ENCODE data around the gene TGFB1I1. TPM values are rescaled to one million over a fixed set of nuclear protein-coding genes. Genes with fewer than 3 reads are reported as not detected.

TGFB1I1 gene
- polyA plus RNA-seq, 2 of the 4 experiments (the other 2 are of a cell fraction) = 8.3 to 75.1 TPM

DNA sequence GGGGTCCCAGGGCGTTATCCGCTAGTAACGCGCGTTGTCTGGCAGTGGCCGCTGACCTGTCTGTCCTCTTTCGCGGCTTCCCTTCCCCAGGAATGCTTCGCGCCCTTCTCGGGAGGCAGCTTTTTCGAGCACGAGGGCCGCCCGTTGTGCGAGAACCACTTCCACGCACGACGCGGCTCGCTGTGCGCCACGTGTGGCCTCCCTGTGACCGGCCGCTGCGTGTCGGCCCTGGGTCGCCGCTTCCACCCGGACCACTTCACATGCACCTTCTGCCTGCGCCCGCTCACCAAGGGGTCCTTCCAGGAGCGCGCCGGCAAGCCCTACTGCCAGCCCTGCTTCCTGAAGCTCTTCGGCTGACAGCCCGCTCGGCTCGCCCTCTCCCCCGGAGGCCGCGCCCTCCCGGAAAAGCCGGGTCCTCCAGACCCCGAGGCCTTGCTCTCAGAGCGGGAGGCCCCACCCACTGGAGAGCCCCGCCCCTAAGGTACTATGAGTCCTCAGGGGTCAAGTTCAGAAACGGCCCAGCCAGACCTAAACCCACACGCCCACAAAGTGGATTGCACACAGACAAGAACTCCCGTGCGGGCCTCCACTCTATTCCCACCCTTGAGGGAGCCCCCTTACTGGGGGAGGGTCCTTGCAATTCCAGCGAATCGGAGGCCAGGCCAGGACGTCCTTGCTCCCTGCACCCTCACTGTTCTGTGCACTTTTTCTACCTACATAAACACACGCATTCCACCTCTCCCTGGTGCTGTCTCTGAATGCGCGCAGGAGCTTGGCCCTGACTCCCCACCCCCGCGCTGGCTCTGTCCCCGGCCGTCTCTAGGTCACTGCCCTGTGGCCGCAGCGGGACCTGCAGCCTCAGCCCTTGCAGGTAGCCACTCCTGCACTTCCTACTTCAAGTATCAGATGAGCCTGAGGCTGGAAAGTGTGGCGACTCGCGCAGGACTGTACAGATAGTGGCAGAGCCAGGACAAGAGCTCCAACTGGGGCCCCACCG lies 5.6 kb downstream of the TGFB1I1 start:
- DNase-seq (ENCODE audit: low read depth in 1 of 2, low spot score in 1 of 2) = peak in 1 of 2 experiments; percentile 21
- Histone ChIP-seq H3K4me3 (no peak overlapping the region), H3K4me2 (no peak overlapping the region), H3K9me3 (no peaks in the 10 kb centered on the region), H3K27ac (no peak overlapping the region), H3K4me1 (no peaks in the 10 kb centered on the region)
- ChIA-PET POLR2A (interaction anchor here (2.3 kb wide), 1 partner anchor 18 kb away, joined by 11 read pairs; the partner anchor contains the start of gene ARMC5), CTCF (interaction anchor here (1.0 to 1.3 kb wide), 3 partner anchors 8 to 17 kb away, joined by 4 to 6 read pairs (median 5); no protein-coding TSS in a partner anchor)
- ATAC-seq = no peak
- FAIRE-seq = no peak
- WGBS (ENCODE audit: missing lambda C conversion rate) = 94% methylated on average over 63 of the region's 67 CpGs
- TF ChIP-seq REST (IDR thresholded peaks at IDR 0.05) (no peak), RAD21 (conservative IDR thresholded peaks at IDR 0.05 in 1 of 2, IDR thresholded peaks at IDR 0.05 in 1 of 2) (no peak)
- TF ChIP-seq, protein P1, sequence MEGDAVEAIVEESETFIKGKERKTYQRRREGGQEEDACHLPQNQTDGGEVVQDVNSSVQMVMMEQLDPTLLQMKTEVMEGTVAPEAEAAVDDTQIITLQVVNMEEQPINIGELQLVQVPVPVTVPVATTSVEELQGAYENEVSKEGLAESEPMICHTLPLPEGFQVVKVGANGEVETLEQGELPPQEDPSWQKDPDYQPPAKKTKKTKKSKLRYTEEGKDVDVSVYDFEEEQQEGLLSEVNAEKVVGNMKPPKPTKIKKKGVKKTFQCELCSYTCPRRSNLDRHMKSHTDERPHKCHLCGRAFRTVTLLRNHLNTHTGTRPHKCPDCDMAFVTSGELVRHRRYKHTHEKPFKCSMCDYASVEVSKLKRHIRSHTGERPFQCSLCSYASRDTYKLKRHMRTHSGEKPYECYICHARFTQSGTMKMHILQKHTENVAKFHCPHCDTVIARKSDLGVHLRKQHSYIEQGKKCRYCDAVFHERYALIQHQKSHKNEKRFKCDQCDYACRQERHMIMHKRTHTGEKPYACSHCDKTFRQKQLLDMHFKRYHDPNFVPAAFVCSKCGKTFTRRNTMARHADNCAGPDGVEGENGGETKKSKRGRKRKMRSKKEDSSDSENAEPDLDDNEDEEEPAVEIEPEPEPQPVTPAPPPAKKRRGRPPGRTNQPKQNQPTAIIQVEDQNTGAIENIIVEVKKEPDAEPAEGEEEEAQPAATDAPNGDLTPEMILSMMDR (IDR thresholded peaks at IDR 0.05) = no peak

DNA sequence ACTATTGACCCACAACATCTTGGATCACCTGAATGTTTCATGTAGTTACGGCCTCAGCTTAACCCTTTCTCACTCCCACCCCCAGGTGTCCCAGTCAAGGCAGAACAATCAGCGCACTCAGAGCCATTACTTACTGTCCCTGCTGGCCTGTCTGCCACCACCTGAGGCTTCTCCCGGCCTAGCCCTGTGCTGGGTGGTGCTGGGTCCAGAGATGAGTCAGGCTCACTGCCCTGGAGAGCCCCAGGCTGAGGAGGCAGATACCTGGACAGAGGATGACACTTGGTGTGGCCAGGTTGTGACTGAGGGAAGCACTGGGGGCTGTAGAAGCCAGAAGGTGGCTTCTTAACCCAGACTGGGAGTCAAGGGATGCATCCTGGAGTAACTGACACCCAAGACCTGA lies 7.0 kb downstream of the TGFB1I1 start:
- TF ChIP-seq, protein P1 (IDR thresholded peaks at IDR 0.05) = no peak
- TF ChIP-seq HDAC2 (IDR thresholded peaks at IDR 0.05) = no peak
- no peak for TF ChIP-seq HOXA7 (CRISPR knock-in tag; IDR thresholded peaks at IDR 0.05)
- TF ChIP-seq PHF8 (IDR thresholded peaks at IDR 0.05; ENCODE audit: borderline replicate concordance, low read depth) = no peak
- no peak for TF ChIP-seq MAFK (IDR thresholded peaks at IDR 0.05; ENCODE audit: partially characterized antibody)
- no peak for TF ChIP-seq HMGXB4 (CRISPR knock-in tag; IDR thresholded peaks at IDR 0.05; ENCODE audit: borderline replicate concordance)
- no peak for TF ChIP-seq RFX5 (IDR thresholded peaks at IDR 0.05)
- no peak for TF ChIP-seq EP300 (IDR thresholded peaks at IDR 0.05)
- no peak for TF ChIP-seq ZC3H11A (IDR thresholded peaks at IDR 0.05)
- TF ChIP-seq ZNF302 (CRISPR knock-in tag; IDR thresholded peaks at IDR 0.05) = no peak
- no peak for TF ChIP-seq BCL3 (IDR thresholded peaks at IDR 0.05)
- no peak for TF ChIP-seq ZSCAN20 (CRISPR knock-in tag; IDR thresholded peaks at IDR 0.05)
- TF ChIP-seq, protein P2, sequence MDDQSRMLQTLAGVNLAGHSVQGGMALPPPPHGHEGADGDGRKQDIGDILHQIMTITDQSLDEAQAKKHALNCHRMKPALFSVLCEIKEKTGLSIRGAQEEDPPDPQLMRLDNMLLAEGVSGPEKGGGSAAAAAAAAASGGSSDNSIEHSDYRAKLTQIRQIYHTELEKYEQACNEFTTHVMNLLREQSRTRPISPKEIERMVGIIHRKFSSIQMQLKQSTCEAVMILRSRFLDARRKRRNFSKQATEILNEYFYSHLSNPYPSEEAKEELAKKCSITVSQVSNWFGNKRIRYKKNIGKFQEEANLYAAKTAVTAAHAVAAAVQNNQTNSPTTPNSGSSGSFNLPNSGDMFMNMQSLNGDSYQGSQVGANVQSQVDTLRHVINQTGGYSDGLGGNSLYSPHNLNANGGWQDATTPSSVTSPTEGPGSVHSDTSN (IDR thresholded peaks at IDR 0.05) = no peak
- no peak for TF ChIP-seq BHLHE40 (IDR thresholded peaks at IDR 0.05; ENCODE audit: low read depth, low read length)
- TF ChIP-seq NPAS2 (CRISPR knock-in tag; IDR thresholded peaks at IDR 0.05; ENCODE audit: borderline replicate concordance) = no peak
- no peak for TF ChIP-seq FOSB (CRISPR knock-in tag; IDR thresholded peaks at IDR 0.05)
- H3K4me1 ChIP-seq = peaks cover under 1% of the 10 kb centered on the region; the same call in 1 of the 3 replicates
- no peak; a peak in 1 of 6 replicates for ATAC-seq
- no peak for FAIRE-seq
- no peaks in the 10 kb centered on the region for H3K9me3 ChIP-seq
- 77% methylated on average over 3 of the region's 3 CpGs for WGBS (ENCODE audit: missing lambda C conversion rate)
- POLR2A ChIA-PET = interaction anchor here (0.7 to 2.3 kb wide), 2 partner anchors 19 to 23 kb away, joined by 5 to 11 read pairs; partner anchors contain the start of gene ARMC5
- DNase-seq (ENCODE audit: low read depth in 1 of 2, low spot score in 1 of 2) = no peak
- H3K4me3 ChIP-seq = no peak overlapping the region
- CTCF ChIA-PET = interaction anchor here (1.1 to 1.3 kb wide), 2 partner anchors 11 to 18 kb away, joined by 4 to 5 read pairs; no protein-coding TSS in a partner anchor
- H3K4me2 ChIP-seq = no peak overlapping the region
- no peak overlapping the region for H3K27ac ChIP-seq

All from A549 (cell line).